ENCODE measurements around the gene MFAP4. TPM values are rescaled to one million over a fixed set of nuclear protein-coding genes. Genes with fewer than 3 reads are reported as not detected.
A peak's percentile ranks its signal among the peaks of the same experiment; 100 is the strongest.

Gene MFAP4
- total RNA-seq, 3 donors from 2014 or later, result 19.0 to 127 (median 44.2) TPM

- Histone ChIP-seq H3K4me1 (ENCODE audit: low read depth) (peaks cover 18% of the 10 kb centered on the region), H3K36me3 (ENCODE audit: low read depth) (no peaks in the 10 kb centered on the region), H3K9me3 (no peaks in the 10 kb centered on the region), H3K4me3 (no peak overlapping the region)
- ATAC-seq (no peak), DNase-seq (no peak)
- intact Hi-C loops (cut with DNase I, micrococcal nuclease), result loop anchor here (10.0 kb wide), 1 partner anchor 399 kb away; no protein-coding TSS in a partner anchor
- TF ChIP-seq CTCF (IDR thresholded peaks at IDR 0.05), result no peak
These were observed 21.5 kb downstream of the MFAP4 start for GRCh38 chr17:19365499-19365817.

- Histone ChIP-seq H3K36me3 (ENCODE audit: low read depth) (no peaks in the 10 kb centered on the region), H3K4me1 (ENCODE audit: low read depth) (peaks cover 12% of the 10 kb centered on the region), H3K4me3 (no peak overlapping the region), H3K9me3 (no peaks in the 10 kb centered on the region)
- TF ChIP-seq CTCF (IDR thresholded peaks at IDR 0.05), result no peak
- no peak for ATAC-seq
- intact Hi-C loops (cut with DNase I, micrococcal nuclease), result loop anchor here (5.0 to 10.0 kb wide), 2 partner anchors 82 to 400 kb away; no protein-coding TSS in a partner anchor
- peak in 1 of 3 donors; percentile 22 for DNase-seq
These were observed 22.1 kb downstream of the MFAP4 start for GRCh38 chr17:19364699-19365498.

- peak in 1 of 3 donors; percentile 27 for DNase-seq
- H3K4me1 ChIP-seq (ENCODE audit: low read depth), result peaks cover 9% of the 10 kb centered on the region
- no peaks in the 10 kb centered on the region for H3K9me3 ChIP-seq
- ATAC-seq, result no peak
- H3K4me3 ChIP-seq, result no peak overlapping the region
- intact Hi-C loops (cut with DNase I, micrococcal nuclease), result loop anchor here (5.0 to 10.0 kb wide), 2 partner anchors 84 to 401 kb away; no protein-coding TSS in a partner anchor
- no peaks in the 10 kb centered on the region for H3K36me3 ChIP-seq (ENCODE audit: low read depth)
- no peak for TF ChIP-seq CTCF (IDR thresholded peaks at IDR 0.05)
These were observed 23.4 kb downstream of the MFAP4 start for GRCh38 chr17:19363460-19364035.

- intact Hi-C loops (cut with DNase I, micrococcal nuclease), result loop anchor here (5.0 to 10.0 kb wide), 2 partner anchors 84 to 402 kb away; no protein-coding TSS in a partner anchor
- DNase-seq (no peak), ATAC-seq (no peak)
- no peak overlapping the region for H3K4me3 ChIP-seq
- H3K4me1 ChIP-seq (ENCODE audit: low read depth), result peaks cover 9% of the 10 kb centered on the region
- no peaks in the 10 kb centered on the region for H3K9me3 ChIP-seq
- TF ChIP-seq CTCF (IDR thresholded peaks at IDR 0.05), result no peak
- no peaks in the 10 kb centered on the region for H3K36me3 ChIP-seq (ENCODE audit: low read depth)
These were observed 23.9 kb downstream of the MFAP4 start for GRCh38 chr17:19363114-19363438.

- intact Hi-C loops (cut with DNase I, micrococcal nuclease), result loop anchor here (5.0 to 10.0 kb wide), 2 partner anchors 85 to 402 kb away; no protein-coding TSS in a partner anchor
- H3K4me1 ChIP-seq (ENCODE audit: low read depth), result peaks cover 9% of the 10 kb centered on the region
- ATAC-seq, result peak; percentile 97
These were observed 24.5 kb downstream of the MFAP4 start, which contains the start of gene B9D1 for GRCh38 chr17:19362277-19363113. Gene B9D1, minus strand, starts transcription at chr17:19362723. Its CDS starts 154 bp downstream, at chr17:19362569.

More at GRCh38 chr17:19362277-19363113, 24.5 kb downstream of the MFAP4 start, which contains the start of gene B9D1:
- H3K4me3 ChIP-seq, result peak within 1 kb of the TSS; percentile 22
- no peaks in the 10 kb centered on the region for H3K9me3 ChIP-seq
- DNase-seq, result peak; percentile 95 to 98 (median 96)
- H3K36me3 ChIP-seq (ENCODE audit: low read depth), result no peaks in the 10 kb centered on the region
- peak; percentile 90 for TF ChIP-seq CTCF (IDR thresholded peaks at IDR 0.05)

All from mucosa of descending colon (tissue), 3 donors.